SK-N-MC (cell line): ENCODE data around the gene DEFB110.

Experiments
- DNase-seq: peaks from one replicate; pipeline ENCODE4 v3.0.0-alpha.2; 2011; ENCODE audit warnings: low read depth, low spot score
- H3K27ac ChIP-seq: fragments of 200-600 bp; sonication (generic); 2 replicates; pipeline ENCODE4 v1.5.1; 2016; ENCODE audit warnings: mixed run types
- H3K36me3 ChIP-seq: fragments of 200-600 bp; sonication (generic); 2 replicates; pipeline ENCODE4 v1.6.1; 2017; ENCODE audit warnings: antibody characterized with exemption, low read length, mixed read lengths; ENCODE audit not compliant: insufficient read depth
- H3K4me3 ChIP-seq: fragments of 200-600 bp; sonication (generic); 2 replicates; pipeline ENCODE4 v1.5.1; 2016
- H3K9ac ChIP-seq: fragments of 200-600 bp; sonication (generic); 2 replicates; pipeline ENCODE4 v1.8.0; 2017; ENCODE audit warnings: mixed run types, mixed read lengths; ENCODE audit not compliant: insufficient read length
- H3K9me3 ChIP-seq: fragments of 200-600 bp; sonication (generic); 2 replicates; pipeline ENCODE4 v1.6.1; 2017; ENCODE audit warnings: low read depth, mild to moderate bottlenecking, antibody characterized with exemption, low read length, moderate library complexity, mixed read lengths
- FOXP2 ChIP-seq: optimal IDR thresholded peaks from 2 replicates; pipeline ENCODE3; 2011; ENCODE audit warnings: mild to moderate bottlenecking, moderate library complexity; ENCODE audit not compliant: insufficient read depth; ENCODE audit errors: extremely low read length, control extremely low read depth
- POLR2AphosphoS5 ChIP-seq: IDR thresholded peaks from 2 replicates; pipeline ENCODE4 v1.6.1; 2012; ENCODE audit warnings: mild to moderate bottlenecking, low read depth, low read length, borderline replicate concordance

The DEFB110 gene

GRCh38 chr6:49969605-49970004 is 52.2 kb downstream of the DEFB110 start, which contains the start of gene DEFB113:
DEFB113 (minus strand) TSS chr6:49969625; CDS start chr6:49969625, 0 bp downstream.
- TF ChIP-seq POLR2AphosphoS5 (no peak), FOXP2 (peak; percentile 51)
- Histone ChIP-seq H3K27ac (peak within 1 kb of the TSS; percentile 87), H3K4me3 (peak within 1 kb of the TSS; percentile 56)

More at GRCh38 chr6:49969605-49970004, 52.2 kb downstream of the DEFB110 start, which contains the start of gene DEFB113:
- DNase-seq: peak; percentile 34
- no peaks in the 10 kb centered on the region for H3K36me3 ChIP-seq
- H3K9me3 ChIP-seq: no peaks in the 10 kb centered on the region
- peak within 1 kb of the TSS; percentile 34 for H3K9ac ChIP-seq
